Body of pancreas (tissue), 4 donors: ENCODE measurements around the gene SCRN2. TPM values are rescaled to one million over a fixed set of nuclear protein-coding genes. Genes with fewer than 3 reads are reported as not detected.

ENCODE experiments used
- ATAC-seq: fragments of 150-250 bp; one replicate; pipeline ENCODE4 v1.9.1; 2016
- DNase-seq, 4 donors: peaks; one replicate each; pipeline ENCODE4 v3.0.0-alpha.2; 2019
- H3K27ac ChIP-seq, 4 donors: fragments of 200-600 bp; sonication (generic); 1 replicate in 3 of 4; 2 replicates in 1 of 4; pipeline versions ENCODE4 v1.5.1 to v1.6.1; 2016 to 2019; ENCODE audit warnings: mild to moderate bottlenecking in 1 of 4, mixed read lengths in 1 of 4, moderate library complexity in 1 of 4
- H3K27me3 ChIP-seq, 2 donors: fragments of 200-600 bp; sonication (generic); one replicate each; pipeline ENCODE4 v1.6.0; 2016; ENCODE audit warnings: mild to moderate bottlenecking in 1 of 2
- H3K36me3 ChIP-seq, 2 donors: fragments of 200-600 bp; sonication (generic); replicated peaks in 1 of 2; 2 replicates each; pipeline ENCODE4 v1.5.1; 2016; ENCODE audit warnings: low read depth in 2 of 2; ENCODE audit not compliant: insufficient read depth in 1 of 2
- H3K4me1 ChIP-seq: fragments of 200-600 bp; sonication (generic); one replicate; pipeline ENCODE4 v1.6.0; 2016
- H3K4me3 ChIP-seq, 2 donors: fragments of 200-600 bp; sonication (generic); 1 replicate in 1 of 2; 2 replicates in 1 of 2; pipeline ENCODE4 v1.5.1; 2016 to 2019
- H3K9me3 ChIP-seq, 3 donors: fragments of 200-600 bp; sonication (generic); 1 replicate in 2 of 3; 2 replicates in 1 of 3; pipeline ENCODE4 v1.5.1; 2016
- POLR2A ChIP-seq, 3 donors: fragments of 450-650 bp; IDR thresholded peaks; one replicate each; pipeline ENCODE4 v1.6.1; 2016; ENCODE audit warnings: antibody characterized with exemption in 3 of 3, mild to moderate bottlenecking in 2 of 3
- WGBS, 2 donors: methylation state at CpG; one replicate each; pipeline ENCODE4 v1.1.5; 2017; 5-methylcytosine and 5-hydroxymethylcytosine counted together
- intact Hi-C: fragments of 100-400 bp; cut with DNase I; formaldehyde crosslinking; loops from one replicate; pipeline ENCODE4 v1.15.1; 2023
- total RNA-seq, 2 donors: library from RNA; depleted of rRNA; stranded (reverse); fragments of >200 nt; gene quantifications; one replicate each; pipeline ENCODE4 v1.1.0, GENCODE V29; 2016
- TF ChIP-seq, protein P1 (sequence below), 7 experiments: fragments of 450-650 bp in 4 of 7; fragments of 200-600 bp in 3 of 7; sonication (generic) in 3 of 7; IDR thresholded peaks; one replicate each; pipeline ENCODE4 v1.5.1; 2016 to 2019; ENCODE audit warnings: antibody characterized with exemption in 7 of 7

The SCRN2 gene
- total RNA-seq, 2 donors from 2014 or later, result 37.2 to 45.7 TPM

- TF ChIP-seq POLR2A (IDR thresholded peaks at IDR 0.05), result no peak
- TF ChIP-seq, protein P1, sequence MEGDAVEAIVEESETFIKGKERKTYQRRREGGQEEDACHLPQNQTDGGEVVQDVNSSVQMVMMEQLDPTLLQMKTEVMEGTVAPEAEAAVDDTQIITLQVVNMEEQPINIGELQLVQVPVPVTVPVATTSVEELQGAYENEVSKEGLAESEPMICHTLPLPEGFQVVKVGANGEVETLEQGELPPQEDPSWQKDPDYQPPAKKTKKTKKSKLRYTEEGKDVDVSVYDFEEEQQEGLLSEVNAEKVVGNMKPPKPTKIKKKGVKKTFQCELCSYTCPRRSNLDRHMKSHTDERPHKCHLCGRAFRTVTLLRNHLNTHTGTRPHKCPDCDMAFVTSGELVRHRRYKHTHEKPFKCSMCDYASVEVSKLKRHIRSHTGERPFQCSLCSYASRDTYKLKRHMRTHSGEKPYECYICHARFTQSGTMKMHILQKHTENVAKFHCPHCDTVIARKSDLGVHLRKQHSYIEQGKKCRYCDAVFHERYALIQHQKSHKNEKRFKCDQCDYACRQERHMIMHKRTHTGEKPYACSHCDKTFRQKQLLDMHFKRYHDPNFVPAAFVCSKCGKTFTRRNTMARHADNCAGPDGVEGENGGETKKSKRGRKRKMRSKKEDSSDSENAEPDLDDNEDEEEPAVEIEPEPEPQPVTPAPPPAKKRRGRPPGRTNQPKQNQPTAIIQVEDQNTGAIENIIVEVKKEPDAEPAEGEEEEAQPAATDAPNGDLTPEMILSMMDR (IDR thresholded peaks at IDR 0.05), result no peak
- 10 to 18% methylated on average over 2 of the region's 2 CpGs for WGBS, 2 donors
- intact Hi-C loops, result no loop called here
- Histone ChIP-seq H3K9me3 (no peaks in the 10 kb centered on the region), H3K36me3 (no peaks in the 10 kb centered on the region), H3K27me3 (peaks cover 3 to 13% of the 10 kb centered on the region in 2 donors), H3K27ac (no peak overlapping the region), H3K4me1 (no peaks in the 10 kb centered on the region), H3K4me3 (no peak overlapping the region)
- DNase-seq (no peak), ATAC-seq (no peak)
Observed at GRCh38 chr17:47869114-47869513, 28.0 kb upstream of the SCRN2 start.

DNA sequence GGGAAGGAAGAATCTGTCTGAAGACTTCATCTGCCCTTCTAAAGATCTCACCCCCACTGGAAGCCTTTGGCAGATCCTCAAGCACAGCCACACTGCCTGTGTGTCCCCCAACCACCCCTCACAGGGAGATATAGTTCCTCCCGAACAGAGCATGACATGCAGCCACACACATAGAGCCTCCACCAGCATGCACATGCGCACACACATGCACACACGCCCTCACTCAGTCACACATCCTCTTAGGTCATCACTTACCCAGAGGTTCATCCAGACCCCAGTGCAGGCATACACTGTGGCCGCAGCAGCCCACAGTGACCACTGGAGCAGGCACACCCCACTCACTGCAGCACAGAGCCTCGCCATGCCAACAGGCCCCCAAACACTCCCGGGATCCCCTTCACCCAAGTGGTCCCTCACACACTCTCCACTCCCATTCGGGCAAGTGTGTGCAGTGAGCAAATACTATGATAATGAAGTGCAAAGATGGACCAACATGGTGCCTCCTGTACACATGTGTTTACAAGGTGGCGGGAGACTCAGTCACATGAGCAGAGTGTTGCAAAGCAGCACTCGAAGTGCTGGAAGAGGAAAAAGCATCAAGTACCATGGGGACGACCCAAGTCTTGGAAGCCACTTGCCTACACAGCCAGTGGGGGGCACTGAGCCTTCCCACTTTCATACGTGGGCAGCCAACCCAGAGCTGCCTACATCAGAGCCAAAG, 26.9 kb upstream of the SCRN2 start:
- intact Hi-C loops, result no loop called here
- no peak for TF ChIP-seq POLR2A (IDR thresholded peaks at IDR 0.05)
- Histone ChIP-seq H3K4me1 (no peaks in the 10 kb centered on the region), H3K27ac (no peak overlapping the region), H3K27me3 (peaks cover 3 to 13% of the 10 kb centered on the region in 2 donors), H3K36me3 (no peaks in the 10 kb centered on the region), H3K9me3 (no peaks in the 10 kb centered on the region), H3K4me3 (no peak overlapping the region)
- no peak for ATAC-seq
- WGBS, 2 donors, result 70 to 80% methylated on average over 9 to 11 of the region's 11 CpGs
- no peak for DNase-seq

- Histone ChIP-seq H3K27me3 (peaks cover 3 to 4% of the 10 kb centered on the region in 2 donors), H3K4me3 (no peak overlapping the region), H3K36me3 (no peaks in the 10 kb centered on the region), H3K27ac (no peak overlapping the region), H3K4me1 (no peaks in the 10 kb centered on the region), H3K9me3 (no peaks in the 10 kb centered on the region)
- DNase-seq (no peak), ATAC-seq (no peak)
- no peak for TF ChIP-seq POLR2A (IDR thresholded peaks at IDR 0.05)
- TF ChIP-seq, protein P1 (IDR thresholded peaks at IDR 0.05), result no peak
- intact Hi-C loops, result no loop called here
- WGBS, 2 donors, result 54 to 58% methylated on average over 19 to 20 of the region's 20 CpGs
Observed at GRCh38 chr17:47866941-47867340, 25.9 kb upstream of the SCRN2 start.

- 53 to 56% methylated on average over 7 of the region's 7 CpGs for WGBS, 2 donors
- intact Hi-C loops, result no loop called here
- no peak overlapping the region for H3K27ac ChIP-seq
- H3K9me3 ChIP-seq, result no peaks in the 10 kb centered on the region
- H3K36me3 ChIP-seq, result no peaks in the 10 kb centered on the region
- no peaks in the 10 kb centered on the region for H3K27me3 ChIP-seq
- TF ChIP-seq, protein P1 (IDR thresholded peaks at IDR 0.05), result no peak
- TF ChIP-seq POLR2A (IDR thresholded peaks at IDR 0.05), result no peak
- H3K4me3 ChIP-seq, result no peak overlapping the region
- H3K4me1 ChIP-seq, result no peaks in the 10 kb centered on the region
- no peak for ATAC-seq
- no peak for DNase-seq
Observed at GRCh38 chr17:47864791-47865216, 23.7 kb upstream of the SCRN2 start.

DNA sequence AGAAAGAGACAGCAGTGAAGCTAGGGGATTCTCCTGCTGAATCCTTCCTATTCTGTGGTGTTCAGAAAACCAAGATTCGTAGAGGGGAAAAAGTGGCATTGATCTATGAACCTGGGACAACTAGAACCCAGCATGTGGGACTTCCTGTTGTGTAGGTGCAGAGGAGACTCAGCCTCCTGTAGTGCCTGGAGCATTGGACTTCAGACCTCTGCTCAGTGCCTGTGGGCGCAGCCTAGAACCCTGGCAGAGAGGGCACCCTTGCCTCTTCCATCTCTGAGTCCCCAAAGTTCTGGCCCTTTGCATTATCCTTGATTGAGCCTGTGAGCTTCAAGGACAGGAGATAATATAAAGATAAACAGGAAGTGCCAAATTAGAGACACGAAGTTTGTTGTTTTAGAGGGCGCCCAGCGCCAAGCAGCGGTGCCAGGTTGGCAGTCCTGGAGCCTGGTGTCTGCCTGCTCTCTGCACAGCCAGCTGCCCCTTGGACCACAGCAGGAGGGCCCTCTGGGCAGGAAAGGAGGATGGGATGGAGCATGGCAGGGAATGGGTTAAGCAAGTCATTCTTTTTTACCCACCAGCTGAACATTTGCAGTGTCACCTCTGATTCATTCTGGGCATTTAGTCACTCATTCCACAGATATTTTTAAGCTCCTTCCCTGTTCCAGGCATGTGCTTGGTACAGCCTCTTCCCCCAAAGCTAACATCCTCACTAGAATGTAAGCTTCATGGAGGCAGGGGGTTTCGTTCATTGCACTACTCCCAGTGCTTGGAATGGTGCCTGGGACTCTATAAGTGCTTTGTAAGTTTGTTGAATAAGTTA, 21.8 kb upstream of the SCRN2 start:
- Histone ChIP-seq H3K9me3 (no peaks in the 10 kb centered on the region), H3K27me3 (no peaks in the 10 kb centered on the region), H3K4me1 (no peaks in the 10 kb centered on the region), H3K4me3 (no peak overlapping the region), H3K27ac (no peak overlapping the region), H3K36me3 (no peaks in the 10 kb centered on the region)
- no peak for ATAC-seq
- DNase-seq, result no peak
- WGBS, 2 donors, result 65 to 70% methylated on average over 7 of the region's 7 CpGs
- TF ChIP-seq, protein P1 (IDR thresholded peaks at IDR 0.05), result no peak
- TF ChIP-seq POLR2A (IDR thresholded peaks at IDR 0.05), result no peak
- intact Hi-C loops, result no loop called here
